SU-DHL-6 (cell line): ENCODE measurements around the gene HNF1B.

Experiments used
- EZH2phosphoT487 ChIP-seq: fragments of 200-600 bp; sonication (generic), shearing (Covaris generic); conservative IDR thresholded peaks from 2 replicates; pipeline ENCODE4 v1.6.1; 2018; ENCODE audit warnings: mild to moderate bottlenecking, antibody characterized with exemption, low read length, moderate library complexity, mixed read lengths
- TF ChIP-seq, protein P1 (sequence below): fragments of 200-600 bp; sonication (generic); IDR thresholded peaks from one replicate; pipeline ENCODE4 v1.5.1; 2017; ENCODE audit warnings: antibody characterized with exemption, mild to moderate bottlenecking, low read length, moderate library complexity; ENCODE audit not compliant: insufficient read depth, poor library complexity, severe bottlenecking

DNA sequence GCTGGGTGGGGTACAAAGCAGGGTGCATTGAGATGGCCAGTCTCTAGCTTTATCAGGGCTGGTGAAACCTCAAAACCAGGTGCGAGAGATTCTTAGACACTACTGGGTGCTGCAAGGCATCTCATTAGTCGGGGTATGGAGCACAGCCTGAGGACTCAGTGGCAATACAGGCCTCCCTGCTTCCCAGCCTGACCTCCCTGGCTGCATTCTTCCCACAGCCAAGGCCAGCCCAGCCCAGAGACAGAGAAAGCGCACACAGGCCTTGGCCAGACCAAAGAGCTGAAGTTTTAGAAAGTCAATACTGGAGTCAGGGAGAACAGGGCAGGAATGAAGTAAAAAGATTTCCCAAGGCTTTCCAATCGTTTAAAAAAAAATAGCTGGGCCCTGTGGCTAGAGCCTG, 12.5 kb downstream of the HNF1B start:
- TF ChIP-seq, protein P1, sequence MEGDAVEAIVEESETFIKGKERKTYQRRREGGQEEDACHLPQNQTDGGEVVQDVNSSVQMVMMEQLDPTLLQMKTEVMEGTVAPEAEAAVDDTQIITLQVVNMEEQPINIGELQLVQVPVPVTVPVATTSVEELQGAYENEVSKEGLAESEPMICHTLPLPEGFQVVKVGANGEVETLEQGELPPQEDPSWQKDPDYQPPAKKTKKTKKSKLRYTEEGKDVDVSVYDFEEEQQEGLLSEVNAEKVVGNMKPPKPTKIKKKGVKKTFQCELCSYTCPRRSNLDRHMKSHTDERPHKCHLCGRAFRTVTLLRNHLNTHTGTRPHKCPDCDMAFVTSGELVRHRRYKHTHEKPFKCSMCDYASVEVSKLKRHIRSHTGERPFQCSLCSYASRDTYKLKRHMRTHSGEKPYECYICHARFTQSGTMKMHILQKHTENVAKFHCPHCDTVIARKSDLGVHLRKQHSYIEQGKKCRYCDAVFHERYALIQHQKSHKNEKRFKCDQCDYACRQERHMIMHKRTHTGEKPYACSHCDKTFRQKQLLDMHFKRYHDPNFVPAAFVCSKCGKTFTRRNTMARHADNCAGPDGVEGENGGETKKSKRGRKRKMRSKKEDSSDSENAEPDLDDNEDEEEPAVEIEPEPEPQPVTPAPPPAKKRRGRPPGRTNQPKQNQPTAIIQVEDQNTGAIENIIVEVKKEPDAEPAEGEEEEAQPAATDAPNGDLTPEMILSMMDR = no peak
- TF ChIP-seq EZH2phosphoT487 = no peak
